A549 (cell line): ENCODE data around the gene FAN1.

Source experiments
- CEBPB ChIP-seq, 2 experiments: fragments of >200 bp in 1 of 2; sonication (Bioruptor Twin) in 1 of 2; formaldehyde crosslinking in 1 of 2; IDR thresholded peaks; 2 replicates each; pipeline ENCODE4 v1.6.1; 2012 to 2016
- CTCF ChIP-seq: fragments of >200 bp; sonication (Bioruptor Twin); formaldehyde crosslinking; IDR thresholded peaks from 3 replicates; pipeline ENCODE4 v1.5.1; 2016
- HEYL ChIP-seq: fragments of 250-450 bp; sonication (Bioruptor Pico); IDR thresholded peaks from 2 replicates; pipeline ENCODE4 v1.8.0; 2021; ENCODE audit warnings: mild to moderate bottlenecking, moderate library complexity
- JUN ChIP-seq, 2 experiments: fragments of >200 bp; sonication (Bioruptor Twin); formaldehyde crosslinking; IDR thresholded peaks; 2 replicates in 1 of 2; 3 replicates in 1 of 2; pipeline ENCODE4 v1.6.1; 2016 to 2017
- KDM1A ChIP-seq: fragments of 200-600 bp; sonication (generic); IDR thresholded peaks from 2 replicates; pipeline ENCODE4 v1.6.1; 2016; ENCODE audit warnings: low read depth, mild to moderate bottlenecking
- KDM5A ChIP-seq: fragments of 200-600 bp; sonication (generic); IDR thresholded peaks from 2 replicates; pipeline ENCODE4 v1.6.1; 2016; ENCODE audit warnings: antibody characterized with exemption, mild to moderate bottlenecking
- RCOR1 ChIP-seq: fragments of 150-350 bp; IDR thresholded peaks from 2 replicates; pipeline ENCODE4 v1.6.1; 2014; ENCODE audit warnings: antibody characterized with exemption, low read length, low read depth
- RFX5 ChIP-seq: fragments of 450-650 bp; IDR thresholded peaks from 2 replicates; pipeline ENCODE4 v1.7.1; 2014; ENCODE audit warnings: antibody characterized with exemption, mild to moderate bottlenecking, moderate library complexity
- SMC3 ChIP-seq: fragments of >200 bp; sonication (Bioruptor Twin); formaldehyde crosslinking; IDR thresholded peaks from 3 replicates; pipeline ENCODE4 v1.6.1; 2018; ENCODE audit warnings: inconsistent platforms
- ZSCAN20 ChIP-seq: fragments of 250-450 bp; sonication (Bioruptor Pico); IDR thresholded peaks from 2 replicates; pipeline ENCODE4 v1.8.0; 2022; ENCODE audit warnings: mild to moderate bottlenecking, moderate library complexity

- TF ChIP-seq SMC3 = no peak
- no peak for TF ChIP-seq CTCF
- no peak for TF ChIP-seq RFX5
- no peak for TF ChIP-seq ZSCAN20 (CRISPR knock-in tag)
- TF ChIP-seq HEYL (CRISPR knock-in tag) = no peak
- no peak for TF ChIP-seq JUN (IDR thresholded peaks at IDR 0.05)
- TF ChIP-seq KDM5A = no peak
- no peak for TF ChIP-seq KDM1A
- TF ChIP-seq CEBPB (IDR thresholded peaks at IDR 0.05) = no peak
- no peak for TF ChIP-seq RCOR1
These were observed 81.4 kb downstream of the FAN1 start for GRCh38 chr15:30985081-30985531.
